Measurements from ENCODE around the gene GAB2. TPM values are rescaled to one million over a fixed set of nuclear protein-coding genes. Genes with fewer than 3 reads are reported as not detected.

The GAB2 gene
- total RNA-seq, 2 experiments from 2014 or later: 10.7 to 11.9 TPM

GRCh38 chr11:78419327-78419726, 1.7 kb upstream of the GAB2 start:
- Mint-ChIP-seq H3K36me3 (ENCODE audit: low read depth) (peaks cover 8% of the 10 kb centered on the region), H3K27me3 (peaks cover 35% of the 10 kb centered on the region), H3K4me3 (peak overlapping the region; percentile 89), H3K4me1 (ENCODE audit: low read depth) (peaks cover 22% of the 10 kb centered on the region), H3K9me3 (no peaks in the 10 kb centered on the region), H3K27ac (peak overlapping the region; percentile 78)
- TF ChIP-seq, protein P1, sequence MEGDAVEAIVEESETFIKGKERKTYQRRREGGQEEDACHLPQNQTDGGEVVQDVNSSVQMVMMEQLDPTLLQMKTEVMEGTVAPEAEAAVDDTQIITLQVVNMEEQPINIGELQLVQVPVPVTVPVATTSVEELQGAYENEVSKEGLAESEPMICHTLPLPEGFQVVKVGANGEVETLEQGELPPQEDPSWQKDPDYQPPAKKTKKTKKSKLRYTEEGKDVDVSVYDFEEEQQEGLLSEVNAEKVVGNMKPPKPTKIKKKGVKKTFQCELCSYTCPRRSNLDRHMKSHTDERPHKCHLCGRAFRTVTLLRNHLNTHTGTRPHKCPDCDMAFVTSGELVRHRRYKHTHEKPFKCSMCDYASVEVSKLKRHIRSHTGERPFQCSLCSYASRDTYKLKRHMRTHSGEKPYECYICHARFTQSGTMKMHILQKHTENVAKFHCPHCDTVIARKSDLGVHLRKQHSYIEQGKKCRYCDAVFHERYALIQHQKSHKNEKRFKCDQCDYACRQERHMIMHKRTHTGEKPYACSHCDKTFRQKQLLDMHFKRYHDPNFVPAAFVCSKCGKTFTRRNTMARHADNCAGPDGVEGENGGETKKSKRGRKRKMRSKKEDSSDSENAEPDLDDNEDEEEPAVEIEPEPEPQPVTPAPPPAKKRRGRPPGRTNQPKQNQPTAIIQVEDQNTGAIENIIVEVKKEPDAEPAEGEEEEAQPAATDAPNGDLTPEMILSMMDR (IDR thresholded peaks at IDR 0.05): no peak
- H3K9me3 ChIP-seq (ENCODE audit: control insufficient read depth in 1 of 2, insufficient read depth in 1 of 2, low read length in 2 of 2): no peaks in the 10 kb centered on the region
- DNase-seq (peak in 2 of 14 experiments; percentile 61 to 69), ATAC-seq (ENCODE audit: poor library complexity) (no peak)
- no peaks in the 10 kb centered on the region for H3K36me3 ChIP-seq (ENCODE audit: insufficient read depth, low read length)
- peaks cover 33% of the 10 kb centered on the region for H3K4me1 ChIP-seq (ENCODE audit: insufficient read depth, low read length)
- intact Hi-C loops (cut with DNase I, micrococcal nuclease): loop anchor here (2.0 to 5.0 kb wide), 5 partner anchors 232 to 602 kb away; partner anchors contain the start of genes ALG8 (in 2 of the 2), KCTD21 (in 2 of the 2) and USP35 (in 2 of the 2)
- H3K4me3 ChIP-seq (ENCODE audit: low read length): no peak overlapping the region
- no peak overlapping the region for H3K27ac ChIP-seq (ENCODE audit: low read depth in 1 of 2, low read length in 2 of 2)
- POLR2A ChIA-PET: interaction anchor here (1.5 to 3.4 kb wide), 3 partner anchors 8 to 155 kb away, joined by 3 to 19 read pairs (median 3); partner anchors contain the start of gene NARS2
- H3K27me3 ChIP-seq (ENCODE audit: control insufficient read depth in 1 of 2, insufficient read depth in 2 of 2, low read length in 2 of 2): peaks cover 0 to 5% of the 10 kb centered on the region in 2 experiments
- CTCF ChIA-PET: interaction anchor here (1.4 to 3.1 kb wide), 2 partner anchors 10 to 145 kb away, joined by 4 to 15 read pairs; no protein-coding TSS in a partner anchor

DNA sequence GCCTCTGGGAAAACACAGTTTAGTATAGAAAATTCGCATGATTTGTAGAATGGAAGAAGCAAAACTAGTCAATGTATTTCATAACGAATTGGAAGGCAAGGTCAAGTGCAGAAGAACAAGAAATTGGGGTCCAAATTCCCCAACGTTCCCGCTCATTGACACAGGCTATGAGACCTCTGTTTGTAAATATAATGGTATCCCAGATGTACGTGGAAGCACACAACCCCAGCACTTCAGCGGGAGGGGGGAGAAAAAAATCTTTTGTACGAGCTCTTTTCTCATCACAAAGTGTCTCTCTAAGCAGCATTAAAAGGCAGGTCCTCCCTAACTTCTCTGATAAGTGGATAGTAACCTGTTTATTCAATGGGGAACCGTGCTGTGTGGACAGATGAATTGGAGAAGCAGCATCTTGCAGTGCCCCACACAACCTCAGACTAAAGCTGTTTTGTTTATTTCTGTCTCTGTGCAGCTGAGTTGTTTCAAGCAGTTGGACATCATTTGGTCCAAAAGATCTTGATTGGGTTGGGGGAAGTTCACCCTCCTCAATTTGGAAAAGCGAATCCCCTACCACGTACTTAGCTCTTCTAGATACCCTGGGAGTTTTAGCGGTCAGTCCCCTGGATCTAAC, 1.1 kb upstream of the GAB2 start:
- H3K27me3 Mint-ChIP-seq: peaks cover 35% of the 10 kb centered on the region
- no peak for ATAC-seq (ENCODE audit: poor library complexity)
- peaks cover 22% of the 10 kb centered on the region for H3K4me1 Mint-ChIP-seq (ENCODE audit: low read depth)
- peaks cover 0 to 5% of the 10 kb centered on the region in 2 experiments for H3K27me3 ChIP-seq (ENCODE audit: control insufficient read depth in 1 of 2, insufficient read depth in 2 of 2, low read length in 2 of 2)
- peaks cover 8% of the 10 kb centered on the region for H3K36me3 Mint-ChIP-seq (ENCODE audit: low read depth)
- CTCF ChIA-PET: interaction anchor here (1.2 to 3.1 kb wide), 5 partner anchors 10 to 372 kb away, joined by 3 to 15 read pairs (median 5); partner anchors contain the start of gene ALG8
- intact Hi-C loops (cut with DNase I, micrococcal nuclease): loop anchor here (2.0 to 5.0 kb wide), 5 partner anchors 231 to 601 kb away; partner anchors contain the start of genes ALG8 (in 2 of the 2), KCTD21 (in 2 of the 2) and USP35 (in 2 of the 2)
- no peaks in the 10 kb centered on the region for H3K9me3 Mint-ChIP-seq
- peaks cover 33% of the 10 kb centered on the region for H3K4me1 ChIP-seq (ENCODE audit: insufficient read depth, low read length)
- no peak for DNase-seq
- peak overlapping the region; percentile 78 for H3K27ac Mint-ChIP-seq
- POLR2A ChIA-PET: interaction anchor here (1.0 to 3.4 kb wide), 8 partner anchors 9 to 424 kb away, joined by 3 to 19 read pairs (median 5); partner anchors contain the start of genes ALG8, INTS4 and NARS2
- no peaks in the 10 kb centered on the region for H3K9me3 ChIP-seq (ENCODE audit: control insufficient read depth in 1 of 2, insufficient read depth in 1 of 2, low read length in 2 of 2)
- H3K27ac ChIP-seq (ENCODE audit: low read depth in 1 of 2, low read length in 2 of 2): no peak overlapping the region
- no peaks in the 10 kb centered on the region for H3K36me3 ChIP-seq (ENCODE audit: insufficient read depth, low read length)
- H3K4me3 Mint-ChIP-seq: peak overlapping the region; percentile 89
- peak overlapping the region; percentile 66 for H3K4me3 ChIP-seq (ENCODE audit: low read length)
- TF ChIP-seq, protein P1 (IDR thresholded peaks at IDR 0.05): no peak

- intact Hi-C loops (cut with DNase I, micrococcal nuclease): loop anchor here (2.0 to 5.0 kb wide), 6 partner anchors 147 to 601 kb away; partner anchors contain the start of genes ALG8 (in 2 of the 2), KCTD21 (in 2 of the 2) and USP35 (in 2 of the 2)
- POLR2A ChIA-PET: interaction anchor here (0.7 to 3.4 kb wide), 11 partner anchors 9 to 424 kb away, joined by 3 to 19 read pairs (median 5); partner anchors contain the start of genes ALG8, INTS4, KCTD21 and NARS2
- Histone ChIP-seq H3K4me3 (ENCODE audit: low read length) (peak overlapping the region; percentile 66), H3K27me3 (ENCODE audit: control insufficient read depth in 1 of 2, insufficient read depth in 2 of 2, low read length in 2 of 2) (peaks cover 0 to 5% of the 10 kb centered on the region in 2 experiments), H3K9me3 (ENCODE audit: control insufficient read depth in 1 of 2, insufficient read depth in 1 of 2, low read length in 2 of 2) (no peaks in the 10 kb centered on the region), H3K36me3 (ENCODE audit: insufficient read depth, low read length) (no peaks in the 10 kb centered on the region), H3K27ac (ENCODE audit: low read depth in 1 of 2, low read length in 2 of 2) (no peak overlapping the region), H3K4me1 (ENCODE audit: insufficient read depth, low read length) (peaks cover 33% of the 10 kb centered on the region)
- Mint-ChIP-seq H3K4me1 (ENCODE audit: low read depth) (peaks cover 22% of the 10 kb centered on the region), H3K27ac (peak overlapping the region; percentile 78), H3K27me3 (peaks cover 35% of the 10 kb centered on the region), H3K9me3 (no peaks in the 10 kb centered on the region), H3K4me3 (peak overlapping the region; percentile 89), H3K36me3 (ENCODE audit: low read depth) (peaks cover 8% of the 10 kb centered on the region)
- TF ChIP-seq, protein P1 (IDR thresholded peaks at IDR 0.05): no peak
- CTCF ChIA-PET: interaction anchor here (0.8 to 3.1 kb wide), 8 partner anchors 11 to 423 kb away, joined by 3 to 15 read pairs (median 4); partner anchors contain the start of genes ALG8, INTS4 and KCTD21
- ATAC-seq (ENCODE audit: poor library complexity) (peak; percentile 63), DNase-seq (peak; percentile 57 to 91 (median 72))
These were observed 416 bp upstream of the GAB2 start for GRCh38 chr11:78417888-78418583.

Data from CD4-positive, alpha-beta T cell (primary cell).